K562 (cell line): Measurements from ENCODE around the gene SNAPC5.
A peak's percentile ranks its signal among the peaks of the same experiment; 100 is the strongest.

ENCODE experiments used
- CBX5 ChIP-seq: IDR thresholded peaks from 2 replicates; pipeline ENCODE4 v1.6.1; 2014; ENCODE audit warnings: low read depth, borderline replicate concordance
- JUND ChIP-seq, 2 experiments: IDR thresholded peaks; 2 replicates in 1 of 2; 3 replicates in 1 of 2; pipeline ENCODE4 v1.6.1; 2011; ENCODE audit warnings: borderline replicate concordance in 2 of 2, low read depth in 2 of 2, low read length in 2 of 2, improper control_type of control experiment in 1 of 2, missing biosample characterization in 1 of 2, missing genetic modification characterization in 1 of 2, missing genetic modification reagents in 1 of 2
- MEF2D ChIP-seq: conservative IDR thresholded peaks from 2 replicates; pipeline ENCODE4 v1.6.1; 2016; ENCODE audit warnings: low read depth, missing genetic modification characterization, missing compliant biosample characterization
- NR3C1 ChIP-seq: sonication (generic); formaldehyde crosslinking; IDR thresholded peaks from 2 replicates; pipeline ENCODE4 v1.8.1; 2022; ENCODE audit warnings: missing genetic modification reagents
- TAF15 ChIP-seq: fragments of 200-400 bp; formaldehyde crosslinking; IDR thresholded peaks from 2 replicates; pipeline ENCODE4 v1.6.1; 2017; ENCODE audit warnings: mild to moderate bottlenecking, low read depth, low read length, moderate library complexity
- ZNF224 ChIP-seq: sonication (generic); formaldehyde crosslinking; IDR thresholded peaks from 2 replicates; pipeline ENCODE4 v1.8.0; 2022; ENCODE audit warnings: mild to moderate bottlenecking, missing genetic modification reagents

DNA sequence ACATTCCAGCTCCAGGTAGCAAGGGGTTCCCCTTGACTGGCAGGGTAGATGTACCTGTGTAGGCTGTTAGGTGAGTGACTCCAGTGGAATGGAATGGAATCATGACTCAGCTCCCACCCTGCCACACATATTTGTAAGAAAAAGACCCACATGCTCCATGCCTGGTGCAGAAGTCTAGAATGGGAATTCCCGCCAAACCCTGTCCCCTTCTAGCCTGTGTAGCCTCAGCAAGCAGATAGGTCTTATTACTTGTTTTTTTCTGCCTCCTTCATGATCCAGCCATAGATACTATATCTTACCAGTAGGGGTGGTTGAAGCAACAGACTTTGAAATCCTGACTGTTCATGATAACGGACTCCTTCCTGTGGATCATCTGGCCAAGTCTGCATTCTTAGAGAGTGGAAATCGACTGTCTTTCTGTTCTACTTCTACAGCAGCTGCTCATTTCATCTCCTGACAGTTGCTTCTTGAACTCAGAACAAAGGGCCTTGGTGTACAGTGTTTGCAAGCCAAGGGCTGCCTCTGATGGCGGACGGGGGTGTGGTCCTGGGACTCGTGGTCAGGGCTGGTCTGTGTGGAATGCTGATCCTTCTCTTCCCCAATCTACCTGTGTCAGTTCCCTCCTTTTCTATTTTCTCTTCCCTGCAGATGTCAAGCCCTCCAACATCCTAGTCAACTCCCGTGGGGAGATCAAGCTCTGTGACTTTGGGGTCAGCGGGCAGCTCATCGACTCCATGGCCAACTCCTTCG is 16.3 kb downstream of the SNAPC5 start:
- TF ChIP-seq MEF2D (tag) (no peak), JUND (IDR thresholded peaks at IDR 0.05; ENCODE audit: borderline replicate concordance, low read depth, low read length) (peak; percentile 33; the same call in 1 of the 2 replicates), JUND (tag; IDR thresholded peaks at IDR 0.05; ENCODE audit: borderline replicate concordance, low read depth, low read length) (0 out of 3 replicates have a peak, but pooled peaks have one; percentile 25), ZNF224 (no peak), NR3C1 (CRISPR knock-in tag) (no peak), TAF15 (no peak), CBX5 (no peak)
